Loucy (cell line): ENCODE results near the gene BMS1.
A peak's percentile ranks its signal among the peaks of the same experiment; 100 is the strongest.

Source experiments
- H2AFZ ChIP-seq: fragments of 200-600 bp; sonication (generic); 2 replicates; pipeline ENCODE4 v1.6.0; 2016; ENCODE audit warnings: antibody characterized with exemption, mild to moderate bottlenecking, low read length, moderate library complexity
- H3F3A ChIP-seq: fragments of 200-600 bp; 2 replicates; pipeline ENCODE4 v1.6.0; 2016; ENCODE audit warnings: antibody characterized with exemption, low read depth, mild to moderate bottlenecking
- H3K27me3 ChIP-seq: fragments of 200-600 bp; sonication (generic); 2 replicates; pipeline ENCODE4 v1.6.1; 2014; ENCODE audit warnings: low read length, mild to moderate bottlenecking; ENCODE audit not compliant: insufficient read depth, poor library complexity, severe bottlenecking
- H3K36me3 ChIP-seq: fragments of 200-600 bp; sonication (generic); 2 replicates; pipeline ENCODE4 v1.6.1; 2016; ENCODE audit warnings: low read length; ENCODE audit not compliant: insufficient read depth
- H3K4me1 ChIP-seq: fragments of 200-600 bp; sonication (generic); 2 replicates; pipeline ENCODE4 v1.5.1; 2014; ENCODE audit warnings: low read length, mild to moderate bottlenecking; ENCODE audit not compliant: insufficient read depth, poor library complexity, severe bottlenecking
- H3K4me2 ChIP-seq: fragments of 200-600 bp; sonication (generic); 2 replicates; pipeline ENCODE4 v1.6.0; 2014; ENCODE audit warnings: antibody characterized with exemption, low read length, low read depth, mild to moderate bottlenecking; ENCODE audit not compliant: poor library complexity, severe bottlenecking
- H3K4me3 ChIP-seq: fragments of 200-600 bp; sonication (generic); 2 replicates; pipeline ENCODE4 v1.5.1; 2014; ENCODE audit warnings: low read length, mild to moderate bottlenecking, mixed read lengths; ENCODE audit not compliant: poor library complexity, severe bottlenecking
- H3K79me2 ChIP-seq: fragments of 200-600 bp; sonication (generic); 2 replicates; pipeline ENCODE4 v1.6.1; 2014; ENCODE audit warnings: low read length; ENCODE audit not compliant: insufficient read depth
- H3K9ac ChIP-seq: fragments of 200-600 bp; sonication (generic); 2 replicates; pipeline ENCODE4 v1.6.0; 2014; ENCODE audit warnings: mild to moderate bottlenecking, low read depth, low read length, moderate library complexity; ENCODE audit not compliant: poor library complexity, severe bottlenecking
- H3K9me2 ChIP-seq: fragments of 200-600 bp; sonication (generic); replicated peaks from 2 replicates; pipeline ENCODE4 v1.6.1; 2016; ENCODE audit warnings: low read depth, low read length, mixed read lengths
- H3K9me3 ChIP-seq: fragments of 200-600 bp; sonication (generic); 2 replicates; pipeline ENCODE4 v1.6.1; 2014; ENCODE audit warnings: mild to moderate bottlenecking, antibody characterized with exemption, low read length, low read depth; ENCODE audit not compliant: insufficient read depth
- H4K20me1 ChIP-seq: fragments of 200-600 bp; sonication (generic); 2 replicates; pipeline ENCODE4 v1.6.0; 2014; ENCODE audit warnings: antibody characterized with exemption, low read length, mild to moderate bottlenecking; ENCODE audit not compliant: insufficient read depth, poor library complexity, severe bottlenecking
- EZH2phosphoT487 ChIP-seq: fragments of 200-600 bp; IDR thresholded peaks from 2 replicates; pipeline ENCODE4 v1.6.1; 2018; ENCODE audit warnings: antibody characterized with exemption, mild to moderate bottlenecking, moderate library complexity, borderline replicate concordance
- TF ChIP-seq, protein P1 (sequence below): fragments of 200-600 bp; sonication (generic); conservative IDR thresholded peaks from 2 replicates; pipeline ENCODE4 v1.5.1; 2014; ENCODE audit warnings: mild to moderate bottlenecking, antibody characterized with exemption, low read length

Gene BMS1

DNA sequence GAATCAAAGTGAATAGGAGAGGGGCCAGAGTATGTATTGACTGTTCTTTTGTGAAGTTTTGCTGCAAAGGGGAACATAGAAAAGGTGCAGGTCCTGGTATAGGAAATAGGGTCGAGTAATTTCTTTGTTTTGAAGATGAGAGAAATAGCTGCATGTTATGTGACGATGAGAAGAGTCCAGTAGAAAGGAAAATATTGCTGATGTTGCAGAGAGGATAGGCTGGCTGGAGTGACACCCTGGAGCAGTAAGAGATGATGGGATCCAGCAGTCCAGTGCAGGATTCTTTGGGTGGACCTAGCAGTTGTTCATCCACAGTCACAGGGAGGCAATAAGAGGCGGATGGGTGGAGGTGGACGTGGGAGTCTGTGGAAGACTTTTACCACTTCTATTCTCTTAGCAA, 2.1 kb upstream of the BMS1 start:
- no peaks in the 10 kb centered on the region for H3K9me2 ChIP-seq
- H3K4me2 ChIP-seq, result no peak overlapping the region
- H3K79me2 ChIP-seq, result peaks cover 21% of the 10 kb centered on the region
- no peaks in the 10 kb centered on the region for H3K9me3 ChIP-seq
- TF ChIP-seq, protein P1, sequence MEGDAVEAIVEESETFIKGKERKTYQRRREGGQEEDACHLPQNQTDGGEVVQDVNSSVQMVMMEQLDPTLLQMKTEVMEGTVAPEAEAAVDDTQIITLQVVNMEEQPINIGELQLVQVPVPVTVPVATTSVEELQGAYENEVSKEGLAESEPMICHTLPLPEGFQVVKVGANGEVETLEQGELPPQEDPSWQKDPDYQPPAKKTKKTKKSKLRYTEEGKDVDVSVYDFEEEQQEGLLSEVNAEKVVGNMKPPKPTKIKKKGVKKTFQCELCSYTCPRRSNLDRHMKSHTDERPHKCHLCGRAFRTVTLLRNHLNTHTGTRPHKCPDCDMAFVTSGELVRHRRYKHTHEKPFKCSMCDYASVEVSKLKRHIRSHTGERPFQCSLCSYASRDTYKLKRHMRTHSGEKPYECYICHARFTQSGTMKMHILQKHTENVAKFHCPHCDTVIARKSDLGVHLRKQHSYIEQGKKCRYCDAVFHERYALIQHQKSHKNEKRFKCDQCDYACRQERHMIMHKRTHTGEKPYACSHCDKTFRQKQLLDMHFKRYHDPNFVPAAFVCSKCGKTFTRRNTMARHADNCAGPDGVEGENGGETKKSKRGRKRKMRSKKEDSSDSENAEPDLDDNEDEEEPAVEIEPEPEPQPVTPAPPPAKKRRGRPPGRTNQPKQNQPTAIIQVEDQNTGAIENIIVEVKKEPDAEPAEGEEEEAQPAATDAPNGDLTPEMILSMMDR, result no peak
- no peak for TF ChIP-seq EZH2phosphoT487
- peaks cover 14% of the 10 kb centered on the region for H4K20me1 ChIP-seq
- H2AFZ ChIP-seq, result no peak overlapping the region
- no peak overlapping the region for H3K4me3 ChIP-seq
- H3F3A ChIP-seq, result no peaks in the 10 kb centered on the region
- no peak overlapping the region for H3K9ac ChIP-seq
- H3K36me3 ChIP-seq, result peaks cover 2% of the 10 kb centered on the region; the same call in 1 of the 2 replicates
- peaks cover 19% of the 10 kb centered on the region for H3K4me1 ChIP-seq
- peaks cover 10% of the 10 kb centered on the region for H3K27me3 ChIP-seq

GRCh38 chr10:42781893-42782445, 626 bp upstream of the BMS1 start:
- peaks cover 19% of the 10 kb centered on the region for H3K4me1 ChIP-seq
- peak overlapping the region; percentile 71 for H3K4me2 ChIP-seq
- peaks cover 17% of the 10 kb centered on the region; the same call in 1 of the 2 replicates for H3K36me3 ChIP-seq
- peak overlapping the region; percentile 98 for H3K4me3 ChIP-seq
- H3F3A ChIP-seq, result no peaks in the 10 kb centered on the region
- peaks cover 5% of the 10 kb centered on the region for H3K27me3 ChIP-seq
- TF ChIP-seq EZH2phosphoT487, result no peak
- TF ChIP-seq, protein P1, result no peak
- peak overlapping the region; percentile 87 for H2AFZ ChIP-seq
- no peaks in the 10 kb centered on the region for H3K9me2 ChIP-seq
- no peaks in the 10 kb centered on the region for H3K9me3 ChIP-seq
- peaks cover 27% of the 10 kb centered on the region for H3K79me2 ChIP-seq
- H4K20me1 ChIP-seq, result peaks cover 14% of the 10 kb centered on the region
- peak overlapping the region; percentile 89 for H3K9ac ChIP-seq

GRCh38 chr10:42783181-42783549, 570 bp downstream of the BMS1 start:
- Histone ChIP-seq H3K9ac (peak overlapping the region; percentile 89), H3K9me2 (no peaks in the 10 kb centered on the region), H2AFZ (peak overlapping the region; percentile 87), H3K79me2 (peaks cover 27% of the 10 kb centered on the region), H4K20me1 (peaks cover 14% of the 10 kb centered on the region), H3K4me1 (peaks cover 19% of the 10 kb centered on the region), H3K27me3 (peaks cover 5% of the 10 kb centered on the region), H3K4me2 (peak overlapping the region; percentile 98), H3K9me3 (no peaks in the 10 kb centered on the region), H3F3A (no peaks in the 10 kb centered on the region), H3K4me3 (peak overlapping the region; percentile 98), H3K36me3 (peaks cover 20% of the 10 kb centered on the region; the same call in 1 of the 2 replicates)
- TF ChIP-seq EZH2phosphoT487, result no peak
- TF ChIP-seq, protein P1, result no peak
